KG1 (cell line): ENCODE results near the gene DLST.

Experiments
- DNase-seq: peaks from one replicate; lab custom pipeline; 2025; lab: John Stamatoyannopoulos, UW

DLST gene

DNA sequence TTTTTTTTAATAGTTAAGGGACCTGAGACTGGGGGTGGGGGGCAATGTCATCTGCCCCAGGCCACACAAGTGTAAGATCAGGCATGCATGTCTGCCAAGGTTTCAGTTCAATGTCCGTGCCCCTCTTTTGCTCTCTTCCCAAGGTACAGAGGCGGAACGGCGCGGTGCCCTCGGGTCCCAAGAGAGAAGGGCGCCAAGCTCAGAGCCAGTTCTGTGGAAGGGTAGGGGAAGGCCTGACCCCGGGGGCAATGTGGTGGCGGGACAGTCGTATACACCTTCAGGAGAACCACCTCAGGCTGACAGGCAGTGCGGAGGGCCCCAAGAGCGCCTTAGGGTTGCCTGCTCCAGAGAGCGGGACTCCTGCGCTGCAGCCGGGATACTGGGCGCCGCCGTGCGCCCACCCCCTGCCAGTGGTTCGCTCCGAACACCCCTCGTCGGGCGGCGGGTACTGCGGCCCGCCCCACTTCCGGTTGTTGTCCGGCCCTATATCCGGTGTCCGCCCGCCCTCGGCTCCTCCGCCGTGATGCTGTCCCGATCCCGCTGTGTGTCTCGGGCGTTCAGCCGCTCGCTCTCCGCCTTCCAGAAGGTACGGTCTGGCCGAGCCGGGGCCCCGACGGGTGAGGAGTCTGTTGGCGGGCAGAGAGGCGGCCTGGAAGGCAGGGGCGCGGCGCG is at the start of gene DLST:
TSS of gene DLST (plus strand) at position 486 of the 672 bp plus-strand sequence. CDS start at position 524, 38 bp downstream.
- peak; percentile 85 for DNase-seq

DNA sequence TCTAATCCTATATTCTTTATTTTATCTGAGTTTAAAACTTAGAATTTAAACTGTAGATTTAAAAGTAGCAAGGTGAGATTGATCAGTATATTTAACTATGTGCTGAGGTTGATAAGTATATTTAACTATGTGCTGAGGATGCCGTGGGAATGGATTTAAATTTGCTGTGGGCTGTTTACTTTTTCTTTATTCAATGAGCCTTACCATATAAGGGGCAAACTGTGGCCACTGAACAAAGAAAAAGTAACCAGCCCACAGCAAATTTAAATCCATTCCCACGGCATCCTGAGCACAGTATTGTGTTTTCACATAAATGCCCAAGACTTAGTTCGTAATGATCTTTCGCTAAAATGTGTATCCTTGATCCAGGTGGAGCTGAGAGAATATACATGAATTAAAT is 48.9 kb upstream of the DLST start:
- no peak for DNase-seq

DNA sequence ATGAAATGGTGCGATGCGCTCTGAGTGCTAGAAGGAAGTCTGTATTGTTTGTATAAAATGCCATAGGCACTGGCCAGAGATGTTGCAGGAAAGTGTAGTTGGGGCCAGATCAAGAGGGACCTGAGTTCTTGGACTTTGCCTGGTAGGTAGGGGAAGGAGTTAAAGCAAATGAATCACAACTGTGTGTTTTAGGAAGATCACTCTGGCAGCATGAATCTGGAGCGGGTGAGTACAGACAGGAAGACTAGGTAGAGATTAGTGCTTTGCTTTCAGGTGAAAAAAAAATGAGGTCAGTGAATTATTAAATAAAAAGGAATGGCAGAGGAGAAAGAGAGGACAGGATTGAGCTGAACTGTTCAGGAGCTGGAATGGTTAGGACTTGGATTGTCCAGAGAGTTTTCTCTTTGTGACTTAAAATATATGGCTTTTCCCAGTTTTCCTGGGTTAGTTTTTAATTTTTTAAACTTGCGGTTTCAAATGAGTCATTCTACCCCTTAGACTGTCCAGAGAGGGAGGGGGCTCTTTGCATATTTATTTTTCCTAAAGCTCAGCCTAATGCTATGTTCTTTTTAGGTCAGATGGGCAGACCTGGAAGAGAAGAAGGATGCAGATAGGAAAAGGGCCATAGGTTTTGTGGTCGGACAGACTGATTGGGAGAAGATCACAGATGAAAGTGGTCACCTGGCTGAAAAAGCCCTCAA is 46.9 kb upstream of the DLST start:
- DNase-seq, result no peak

DNA sequence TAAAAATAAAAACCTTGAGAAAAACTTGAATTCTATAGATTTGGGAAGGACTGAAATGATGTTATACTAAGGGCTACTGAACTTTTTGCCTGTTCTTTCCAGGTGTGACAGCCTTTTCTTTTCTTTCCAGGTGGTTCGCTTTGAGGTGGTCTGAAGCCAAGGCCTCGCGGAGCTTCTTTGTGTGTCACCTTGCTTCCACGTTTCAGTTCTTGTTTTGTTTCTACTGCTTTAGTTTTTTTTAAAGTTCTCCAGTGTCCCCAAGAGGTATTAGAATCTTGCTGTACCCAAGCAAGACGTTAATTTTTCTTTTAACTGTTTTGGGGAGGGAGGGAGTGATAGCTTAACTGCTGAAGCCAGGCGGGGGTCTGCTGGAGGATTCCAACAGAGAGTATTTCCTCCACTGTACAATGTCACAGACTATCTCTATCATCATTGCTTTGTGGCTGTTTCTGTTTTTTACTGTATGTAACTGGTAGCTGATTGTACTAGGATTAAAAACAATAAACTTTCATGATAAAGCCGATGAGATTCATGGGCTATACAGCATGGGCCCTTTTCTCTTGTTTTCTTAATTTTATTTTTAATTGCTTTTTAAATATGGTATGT is 46.0 kb upstream of the DLST start:
- no peak for DNase-seq

DNA sequence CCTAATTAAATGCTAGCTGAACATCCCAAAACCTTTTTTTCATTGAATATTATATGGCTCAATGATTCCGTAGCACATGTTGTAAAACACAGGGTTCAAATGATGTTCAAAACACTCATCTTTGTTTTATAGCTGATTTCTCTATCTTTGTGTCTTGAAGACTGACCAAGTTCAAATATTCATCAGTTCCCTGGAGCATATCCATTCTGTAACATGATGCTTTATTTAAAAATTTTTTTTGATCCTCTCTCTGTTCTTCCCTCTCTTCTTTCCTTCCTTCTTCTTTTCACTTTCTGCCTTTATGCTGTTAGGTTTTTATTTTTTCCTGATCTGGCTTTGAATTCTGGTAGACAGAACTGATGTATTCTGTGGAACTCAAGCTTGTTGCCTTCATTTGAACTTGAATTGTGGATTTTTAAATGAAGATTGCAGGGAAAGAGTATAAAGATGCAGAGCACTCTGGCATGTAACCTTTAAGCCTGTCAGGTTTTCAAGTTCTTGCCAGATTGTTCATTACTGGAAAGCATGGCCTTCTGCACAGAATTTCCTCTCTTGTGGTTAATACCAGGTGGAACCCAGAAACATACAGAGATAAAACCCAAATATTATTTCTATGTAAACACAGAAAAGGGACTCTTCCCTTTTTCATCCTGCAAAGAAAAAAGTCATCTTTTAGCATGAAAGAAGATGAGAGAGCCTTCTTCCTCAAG is 45.3 kb upstream of the DLST start:
- no peak for DNase-seq

DNA sequence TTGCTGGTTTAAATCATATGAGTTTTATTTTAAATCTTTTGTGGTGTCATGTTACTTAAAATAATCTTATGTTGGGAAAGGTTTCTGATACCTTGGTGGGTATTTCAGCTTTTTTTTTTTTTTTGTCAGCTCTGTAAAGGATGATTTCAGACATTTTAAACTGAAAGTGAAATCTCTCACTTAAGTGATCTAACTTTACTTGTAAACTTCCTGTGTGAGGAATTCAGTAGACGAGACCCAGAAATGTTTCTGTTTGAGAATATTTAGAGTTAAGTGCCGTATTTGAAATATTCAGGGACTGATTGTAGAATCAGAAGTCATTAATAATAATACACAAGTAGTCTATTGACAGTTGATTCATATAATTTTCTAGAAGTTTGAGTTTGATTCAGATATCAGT is 43.5 kb upstream of the DLST start:
- no peak for DNase-seq

DNA sequence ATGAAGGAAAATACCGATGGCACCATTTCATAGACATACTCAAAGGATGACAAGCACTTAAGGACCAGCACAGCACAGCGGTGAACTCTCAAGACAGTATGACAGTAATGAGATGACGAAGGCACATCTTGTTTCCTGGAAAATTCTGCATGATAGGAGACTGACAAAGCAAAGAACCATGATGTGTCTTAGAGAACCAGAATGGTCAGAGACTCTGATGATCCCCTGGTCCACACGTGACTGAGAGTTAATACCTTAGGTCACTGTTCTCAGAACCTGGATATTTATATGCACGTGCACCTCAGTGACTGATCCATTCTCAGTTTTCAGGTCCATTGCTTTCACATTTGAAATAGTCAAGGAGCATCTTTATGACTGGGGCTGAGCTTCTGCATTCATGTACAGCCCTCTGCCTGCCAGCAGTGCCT is 41.1 kb upstream of the DLST start:
- no peak for DNase-seq

DNA sequence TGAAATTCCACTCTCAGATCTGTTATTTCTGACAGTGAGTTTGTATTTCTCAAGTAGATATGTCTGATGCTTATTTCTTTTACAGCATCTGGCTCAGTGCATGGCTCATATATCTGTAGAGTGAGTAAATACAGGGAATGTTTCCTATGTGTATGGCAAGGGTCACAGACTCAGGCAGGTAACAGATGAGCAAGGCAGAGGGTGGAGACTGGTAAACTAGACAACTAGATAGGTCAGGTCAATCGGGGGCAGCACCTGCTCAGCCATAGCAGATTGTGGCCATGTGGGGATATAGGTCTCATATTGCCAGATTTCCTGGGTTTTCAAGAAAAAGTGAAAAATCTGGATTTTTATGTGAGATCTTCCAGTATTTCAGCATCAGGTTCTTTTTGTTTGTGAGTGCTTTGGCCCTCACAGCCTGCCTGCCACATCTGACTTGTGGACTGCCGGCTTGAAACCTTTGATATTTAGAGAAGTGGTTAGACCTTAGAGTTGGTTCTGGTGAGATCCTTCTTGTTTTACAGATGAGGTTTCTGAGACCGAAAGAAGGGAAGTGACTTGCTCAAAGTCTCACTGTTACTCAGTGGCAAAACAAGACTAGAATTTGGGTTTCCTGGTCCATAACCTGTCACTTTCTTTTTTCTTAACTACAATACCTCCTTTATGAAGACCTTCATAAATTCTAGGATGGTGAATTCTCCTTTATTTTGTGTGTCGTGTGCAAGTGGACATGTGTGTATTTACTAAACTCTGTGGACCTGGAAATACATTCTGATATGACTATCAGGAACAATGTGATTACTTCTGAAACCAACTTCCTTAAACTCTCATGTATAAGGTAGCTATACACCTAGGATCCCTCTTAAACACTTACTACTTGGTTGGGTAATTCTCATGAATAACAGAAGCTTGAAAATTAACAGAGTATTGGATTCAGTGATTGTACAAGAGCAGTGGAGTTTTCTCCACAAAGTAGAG is 40.2 kb upstream of the DLST start:
- no peak for DNase-seq

DNA sequence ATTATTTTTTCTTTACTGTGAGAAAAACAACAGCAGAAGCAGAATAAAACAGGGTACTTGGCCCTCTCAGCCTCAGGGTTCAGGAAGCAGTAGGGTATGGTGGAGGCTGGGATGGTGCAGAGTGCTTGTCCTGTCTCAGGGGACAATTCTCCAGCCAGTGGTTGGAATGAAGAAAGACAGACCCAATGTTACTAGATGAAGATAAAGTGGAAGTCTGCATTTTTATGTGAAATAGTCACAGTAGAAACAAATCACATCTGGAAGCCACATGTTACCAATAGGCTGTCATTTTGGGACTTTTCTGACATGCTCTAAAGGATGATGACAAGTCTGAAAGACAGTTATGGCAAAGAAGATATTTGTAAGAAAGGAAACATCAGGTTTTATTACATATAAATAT is 38.1 kb upstream of the DLST start:
- DNase-seq, result no peak

DNA sequence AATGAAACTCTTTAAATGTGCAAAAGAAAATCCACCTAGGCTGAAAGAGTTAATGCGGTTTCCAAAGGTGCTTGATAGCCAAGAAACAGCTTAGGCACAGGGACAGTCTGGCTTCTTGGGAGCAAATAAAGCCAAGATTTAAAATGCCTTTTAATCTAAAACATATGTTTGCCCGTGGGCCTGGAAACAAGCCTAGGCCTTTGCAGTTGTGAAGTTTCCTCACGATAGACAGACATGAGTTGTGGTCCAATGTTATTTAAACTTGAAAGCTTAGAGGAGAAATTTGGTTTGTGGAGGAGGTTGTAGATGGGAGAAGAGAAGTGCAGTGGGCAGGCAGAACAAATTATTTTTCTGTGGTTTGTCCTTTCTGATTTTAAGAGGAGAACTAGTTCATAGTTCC is 35.5 kb upstream of the DLST start:
- no peak for DNase-seq

DNA sequence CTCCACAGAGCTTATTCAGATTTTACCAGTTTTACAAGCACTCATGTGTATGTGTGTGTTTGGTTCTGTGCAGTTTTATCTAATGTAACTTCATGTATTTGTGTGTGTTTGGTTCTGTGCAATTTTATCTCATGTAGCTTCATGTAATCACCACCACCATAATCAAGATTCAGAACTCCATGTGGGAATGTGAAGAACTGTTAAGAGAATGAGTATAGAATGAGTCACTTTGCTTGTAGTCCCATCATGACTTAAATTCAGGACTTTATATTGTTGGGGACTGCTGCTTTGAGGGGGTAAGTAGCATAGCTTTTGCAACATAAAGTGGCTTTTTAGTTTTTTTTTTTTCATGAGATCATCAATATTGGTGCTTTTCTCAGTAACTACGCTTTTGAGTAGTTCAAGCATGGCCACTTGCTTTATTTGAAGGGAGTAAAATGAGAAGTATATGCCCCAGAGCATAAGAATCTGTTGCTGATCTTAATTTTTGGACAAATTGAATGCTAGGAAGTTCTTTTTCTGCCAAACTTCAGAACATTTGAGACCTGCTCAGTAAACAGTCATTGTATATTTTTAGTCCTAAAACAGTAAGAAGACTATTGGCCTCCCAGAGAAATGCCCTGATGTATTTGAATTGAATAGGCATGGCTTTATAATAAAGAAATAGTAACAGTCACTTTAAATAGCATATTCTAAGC is 34.6 kb upstream of the DLST start:
- DNase-seq, result no peak

DNA sequence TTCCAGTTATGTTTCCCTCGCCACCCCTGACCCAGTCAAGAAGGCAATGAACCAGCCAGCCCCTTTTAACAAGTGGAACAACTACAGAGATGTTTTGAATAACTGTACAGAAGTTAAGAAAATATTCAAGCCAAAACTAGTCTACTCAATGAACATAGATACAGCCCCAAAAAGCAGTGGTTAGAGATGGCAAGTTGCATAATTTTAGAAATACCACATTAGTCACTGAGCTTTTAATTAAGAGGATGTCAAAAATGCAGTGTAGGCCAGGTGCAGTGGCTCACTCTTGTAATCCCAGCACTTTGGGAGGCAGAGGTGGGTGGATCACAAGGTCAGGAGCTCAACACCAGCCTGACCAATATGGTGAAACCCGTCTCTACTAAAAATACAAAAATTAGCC is 32.9 kb upstream of the DLST start:
- no peak for DNase-seq

DNA sequence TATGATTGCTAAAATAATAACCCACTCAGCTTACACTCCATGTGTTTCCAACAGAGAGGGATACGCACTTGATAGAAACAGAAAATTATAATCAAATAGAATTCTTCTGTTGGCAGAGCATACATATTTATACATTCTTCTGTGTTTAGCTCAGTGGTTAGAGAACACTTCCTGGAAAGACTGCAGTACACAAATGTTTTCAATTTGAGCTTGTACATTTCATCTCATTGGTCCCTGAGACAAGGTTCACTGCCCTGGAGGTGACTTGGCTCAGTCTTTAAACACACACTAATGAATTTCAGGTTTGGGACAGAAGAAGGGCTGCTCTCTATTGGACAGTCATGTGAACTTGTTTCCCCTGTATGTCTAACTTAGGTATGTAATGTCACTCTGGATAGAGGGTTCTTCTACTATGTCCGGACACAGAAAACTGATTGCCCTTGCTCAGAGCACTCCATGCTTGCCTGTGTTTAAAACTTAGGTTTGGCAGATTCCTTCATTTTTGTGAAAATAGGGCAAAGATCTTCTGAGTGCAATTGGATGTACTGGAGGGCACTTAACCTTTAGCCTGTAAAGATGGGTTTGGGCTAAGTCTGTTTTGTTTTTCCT is 28.7 kb upstream of the DLST start:
- DNase-seq, result no peak

DNA sequence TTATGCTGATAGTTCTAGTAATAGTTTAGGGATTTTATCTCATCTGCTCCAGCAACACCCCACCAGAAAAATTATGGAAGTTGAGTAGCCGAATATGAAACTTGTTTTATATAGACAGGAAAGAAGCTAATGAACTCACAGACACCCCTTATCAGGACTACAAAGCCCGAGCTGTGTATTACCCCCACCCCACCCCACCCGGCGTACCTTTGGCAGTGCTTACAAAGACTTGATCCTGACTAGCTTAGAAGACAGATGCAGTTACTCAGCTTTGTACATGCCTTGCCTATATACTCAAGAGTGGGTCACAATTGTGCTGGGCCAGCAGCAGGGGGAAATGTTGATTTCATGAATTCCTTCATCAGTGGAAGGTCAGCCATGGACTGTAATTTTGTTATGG is 28.1 kb upstream of the DLST start:
- DNase-seq, result no peak

DNA sequence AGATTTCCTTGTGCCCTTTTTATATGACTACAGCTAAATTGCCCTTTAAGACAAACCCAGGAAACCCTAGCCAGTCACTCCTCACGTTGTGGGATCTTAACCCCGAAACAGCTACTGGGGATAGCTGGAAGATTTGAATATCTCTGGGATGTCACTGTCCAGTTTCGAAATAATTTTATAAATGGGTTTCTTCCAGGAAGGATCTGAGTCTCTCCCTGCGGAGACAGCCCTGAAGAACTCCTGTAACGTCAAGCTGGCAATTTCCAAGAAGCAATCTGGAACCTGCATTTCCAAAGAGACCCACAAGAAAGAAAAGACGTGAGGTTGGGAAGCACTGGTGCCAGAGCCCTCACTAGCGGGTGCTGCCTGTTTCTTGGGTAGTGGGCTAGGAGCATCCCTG is 26.7 kb upstream of the DLST start:
- no peak for DNase-seq

DNA sequence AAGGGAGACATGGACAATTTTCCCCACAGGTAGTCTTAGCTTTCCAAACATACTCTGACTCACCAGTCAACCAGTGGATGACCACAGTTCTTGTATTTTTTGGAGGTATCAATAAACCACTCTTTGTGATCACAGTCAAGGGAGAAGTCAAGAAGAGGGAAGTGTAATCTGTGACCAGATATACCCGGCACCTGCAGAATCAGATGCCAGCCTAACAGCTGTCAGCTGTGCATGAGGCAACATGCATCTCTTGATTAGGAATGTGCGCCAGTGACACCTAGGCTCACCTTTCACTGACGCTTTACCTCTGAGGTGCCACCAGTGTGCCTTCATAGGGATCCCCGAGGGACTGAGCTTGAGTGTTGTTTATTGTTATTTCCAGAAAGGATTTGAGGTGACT is 25.8 kb upstream of the DLST start:
- DNase-seq, result no peak

DNA sequence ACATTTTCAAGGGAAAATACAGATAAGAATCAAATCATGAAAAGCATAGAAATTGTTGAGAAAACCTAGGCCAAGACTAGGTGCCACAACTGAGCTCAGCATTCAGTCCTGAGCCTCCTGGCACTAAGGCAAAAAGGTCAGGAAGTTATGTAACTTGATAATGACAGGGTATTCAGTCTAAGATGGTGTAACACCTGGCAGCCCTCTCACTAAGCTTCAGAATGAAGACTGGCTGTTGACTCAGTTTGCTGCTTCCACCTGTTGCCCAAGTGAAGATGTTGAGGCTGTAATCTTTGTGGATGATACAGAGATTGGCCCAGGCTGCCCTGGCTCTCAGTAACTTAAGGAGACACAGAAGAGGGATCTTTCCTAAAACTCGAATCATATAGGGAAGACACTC is 25.4 kb upstream of the DLST start:
- DNase-seq, result no peak

DNA sequence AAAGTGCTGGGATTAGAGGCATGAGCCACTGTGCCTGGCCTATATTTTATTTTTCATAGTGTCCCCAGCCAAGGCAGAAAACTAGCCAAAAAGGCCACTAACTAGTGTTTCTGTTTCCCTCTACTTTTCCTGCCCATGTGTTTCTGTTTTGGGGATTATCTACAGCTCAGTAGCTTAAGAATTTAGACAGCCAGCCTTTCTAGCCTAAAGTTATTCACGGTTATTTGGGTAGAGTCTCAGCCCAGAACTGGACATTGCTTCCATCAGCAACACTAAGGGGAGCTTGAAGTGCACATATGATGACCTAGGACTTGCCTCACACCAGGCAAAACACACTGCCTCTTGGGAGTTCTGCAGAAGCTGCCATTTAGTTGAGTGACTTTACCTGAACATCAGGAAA is 23.7 kb upstream of the DLST start:
- DNase-seq, result no peak

DNA sequence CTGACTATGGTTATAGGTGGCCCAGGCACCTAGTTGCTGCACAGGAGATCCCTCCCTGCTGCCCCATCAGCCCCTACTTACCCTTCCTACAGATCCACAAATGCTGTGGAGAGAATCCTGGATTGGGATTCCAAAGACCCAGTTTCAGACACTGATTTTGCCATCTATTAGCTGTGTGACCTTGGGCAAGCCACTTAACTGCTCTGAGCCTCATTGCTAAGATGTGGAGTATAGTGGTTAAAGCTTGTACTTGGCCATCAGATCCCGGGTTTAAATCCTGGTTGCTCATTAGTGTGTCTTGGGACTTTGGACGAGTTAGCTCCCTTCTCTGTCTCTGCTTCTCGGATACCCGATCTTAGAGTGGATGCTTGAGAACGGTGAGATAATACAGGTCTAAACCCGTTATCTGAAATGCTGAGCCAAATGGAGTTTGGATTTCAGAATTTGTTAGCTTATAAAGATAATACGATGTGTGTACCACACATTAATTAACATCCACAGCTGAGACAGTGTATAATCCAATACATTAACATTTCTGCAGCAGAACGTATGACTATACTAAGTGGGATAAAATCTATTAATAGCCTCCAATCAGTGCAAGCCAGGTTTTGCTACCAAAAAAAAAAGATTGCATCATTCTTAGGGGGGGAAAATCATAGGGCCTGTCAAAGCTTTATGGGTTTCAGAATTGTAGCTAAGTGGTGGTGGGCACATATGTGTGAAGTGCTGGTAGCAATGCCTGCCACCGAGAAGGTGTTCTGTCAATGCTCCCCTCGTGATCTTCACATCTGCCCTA is 21.8 kb upstream of the DLST start:
- DNase-seq, result no peak
